PC-9 (cell line): ENCODE results near the gene MAPKAPK2. TPM values are rescaled to one million over a fixed set of nuclear protein-coding genes. Genes with fewer than 3 reads are reported as not detected.

ENCODE experiments used
- BruUV-seq: library from RNA; stranded (reverse); fragments of 400-500 nt; replicated peaks from 2 replicates; lab custom pipeline; 2021; lab: Mats Ljungman, UMichigan
- CTCF ChIA-PET: fragments of 300-600 bp; sonication (Branson Sonifier 250); formaldehyde crosslinking; loops from one replicate; lab custom pipeline; 2022; ENCODE audit warnings: antibody characterized with exemption; lab: Charles Lee
- POLR2A ChIA-PET: fragments of 300-600 bp; sonication (Branson Sonifier 250); formaldehyde crosslinking; loops from one replicate; lab custom pipeline; 2022; ENCODE audit warnings: antibody characterized with exemption; ENCODE audit not compliant: unreplicated experiment; lab: Charles Lee
- DNase-seq, 2 experiments: peaks; one replicate each; pipeline versions ENCODE4 v3.0.0 to v3.0.0-alpha.2; 2015 to 2022; ENCODE audit warnings: mixed read lengths in 1 of 2
- H2AFZ ChIP-seq: fragments of 200-600 bp; sonication (generic); 2 replicates; pipeline ENCODE4 v1.8.1; 2017; ENCODE audit warnings: antibody characterized with exemption
- H3F3A ChIP-seq: fragments of 200-600 bp; sonication (generic); 2 replicates; pipeline ENCODE4 v1.8.1; 2017; ENCODE audit warnings: antibody characterized with exemption, mild to moderate bottlenecking, low read depth; ENCODE audit not compliant: insufficient read depth
- H3K27ac ChIP-seq: fragments of 200-600 bp; sonication (generic); 2 replicates; pipeline ENCODE4 v1.6.1; 2016; ENCODE audit warnings: mixed run types
- H3K27me3 ChIP-seq: fragments of 200-600 bp; sonication (generic); 2 replicates; pipeline ENCODE4 v1.6.1; 2016; ENCODE audit warnings: low read depth, mixed run types; ENCODE audit not compliant: insufficient read depth
- H3K36me3 ChIP-seq: fragments of 200-600 bp; sonication (generic); 2 replicates; pipeline ENCODE4 v1.6.1; 2016; ENCODE audit warnings: low read depth, mixed run types
- H3K4me1 ChIP-seq: fragments of 200-600 bp; sonication (generic); replicated peaks from 2 replicates; pipeline ENCODE4 v1.6.1; 2016; ENCODE audit warnings: mixed run types; ENCODE audit not compliant: insufficient read depth
- H3K4me2 ChIP-seq: fragments of 200-600 bp; sonication (generic); 2 replicates; pipeline ENCODE4 v1.6.1; 2017; ENCODE audit warnings: mixed run types
- H3K4me3 ChIP-seq: fragments of 200-600 bp; sonication (generic); 2 replicates; pipeline ENCODE4 v1.6.1; 2016; ENCODE audit warnings: mixed run types
- H3K79me2 ChIP-seq: fragments of 200-600 bp; sonication (generic); 2 replicates; pipeline ENCODE4 v1.6.1; 2017; ENCODE audit warnings: low read depth, mixed run types
- H3K9me2 ChIP-seq: fragments of 200-600 bp; sonication (generic); 2 replicates; pipeline ENCODE4 v1.8.1; 2017; ENCODE audit warnings: mild to moderate bottlenecking; ENCODE audit not compliant: insufficient read depth
- H3K9me3 ChIP-seq: fragments of 200-600 bp; sonication (generic); 2 replicates; pipeline ENCODE4 v1.8.1; 2016; ENCODE audit warnings: low read depth; ENCODE audit not compliant: insufficient read depth
- H4K20me1 ChIP-seq: fragments of 200-600 bp; sonication (generic); 2 replicates; pipeline ENCODE4 v1.8.1; 2017; ENCODE audit not compliant: insufficient read depth
- EZH2 ChIP-seq: fragments of 200-600 bp; sonication (generic); IDR thresholded peaks from 2 replicates; pipeline ENCODE4 v1.8.0; 2017; ENCODE audit warnings: antibody characterized with exemption, low read depth
- intact Hi-C: fragments of 100-400 bp; cut with micrococcal nuclease; formaldehyde crosslinking; loops from one replicate; pipeline ENCODE4 v1.10.0; 2022; ENCODE audit not compliant: unreplicated experiment
- total RNA-seq: library from RNA; stranded (reverse); gene quantifications from 2 replicates; pipeline ENCODE4 v1.2.3, GENCODE V29; 2021
- TF ChIP-seq, protein P1 (sequence below): fragments of 200-600 bp; sonication (generic); conservative IDR thresholded peaks from 2 replicates; pipeline ENCODE4 v1.6.1; 2017; ENCODE audit warnings: mixed run types, antibody characterized with exemption, mild to moderate bottlenecking, moderate library complexity

Gene MAPKAPK2
- total RNA-seq, 1 experiment from 2014 or later: 62.6 TPM

GRCh38 chr1:206649261-206649921, 35.3 kb upstream of the MAPKAPK2 start:
- H3K79me2 ChIP-seq: no peaks in the 10 kb centered on the region
- peak overlapping the region; percentile 35 for H3K27ac ChIP-seq
- peaks cover 10% of the 10 kb centered on the region for H3K4me1 ChIP-seq
- no peak overlapping the region for H3K4me3 ChIP-seq
- no peaks in the 10 kb centered on the region for H4K20me1 ChIP-seq
- CTCF ChIA-PET: interaction anchor here (0.6 to 2.1 kb wide), 4 partner anchors 14 to 205 kb away, joined by 3 to 11 read pairs (median 4); partner anchors contain the start of gene DYRK3
- peak overlapping the region; percentile 26 for H3K4me2 ChIP-seq
- BruUV-seq: no TSS peak
- no peaks in the 10 kb centered on the region for H3K27me3 ChIP-seq
- DNase-seq: peak; percentile 14 to 74
- H3K9me2 ChIP-seq: no peaks in the 10 kb centered on the region
- 0 out of 2 replicates have a peak, but pooled peaks cover 6% of the 10 kb centered on the region for H3F3A ChIP-seq
- H3K36me3 ChIP-seq: no peaks in the 10 kb centered on the region
- no peaks in the 10 kb centered on the region for H3K9me3 ChIP-seq
- intact Hi-C loops: no loop called here
- peak overlapping the region; percentile 42; the same call in 1 of the 2 replicates for H2AFZ ChIP-seq
- POLR2A ChIA-PET: no interaction called here
- TF ChIP-seq, protein P1, sequence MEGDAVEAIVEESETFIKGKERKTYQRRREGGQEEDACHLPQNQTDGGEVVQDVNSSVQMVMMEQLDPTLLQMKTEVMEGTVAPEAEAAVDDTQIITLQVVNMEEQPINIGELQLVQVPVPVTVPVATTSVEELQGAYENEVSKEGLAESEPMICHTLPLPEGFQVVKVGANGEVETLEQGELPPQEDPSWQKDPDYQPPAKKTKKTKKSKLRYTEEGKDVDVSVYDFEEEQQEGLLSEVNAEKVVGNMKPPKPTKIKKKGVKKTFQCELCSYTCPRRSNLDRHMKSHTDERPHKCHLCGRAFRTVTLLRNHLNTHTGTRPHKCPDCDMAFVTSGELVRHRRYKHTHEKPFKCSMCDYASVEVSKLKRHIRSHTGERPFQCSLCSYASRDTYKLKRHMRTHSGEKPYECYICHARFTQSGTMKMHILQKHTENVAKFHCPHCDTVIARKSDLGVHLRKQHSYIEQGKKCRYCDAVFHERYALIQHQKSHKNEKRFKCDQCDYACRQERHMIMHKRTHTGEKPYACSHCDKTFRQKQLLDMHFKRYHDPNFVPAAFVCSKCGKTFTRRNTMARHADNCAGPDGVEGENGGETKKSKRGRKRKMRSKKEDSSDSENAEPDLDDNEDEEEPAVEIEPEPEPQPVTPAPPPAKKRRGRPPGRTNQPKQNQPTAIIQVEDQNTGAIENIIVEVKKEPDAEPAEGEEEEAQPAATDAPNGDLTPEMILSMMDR: no peak
- TF ChIP-seq EZH2: no peak

DNA sequence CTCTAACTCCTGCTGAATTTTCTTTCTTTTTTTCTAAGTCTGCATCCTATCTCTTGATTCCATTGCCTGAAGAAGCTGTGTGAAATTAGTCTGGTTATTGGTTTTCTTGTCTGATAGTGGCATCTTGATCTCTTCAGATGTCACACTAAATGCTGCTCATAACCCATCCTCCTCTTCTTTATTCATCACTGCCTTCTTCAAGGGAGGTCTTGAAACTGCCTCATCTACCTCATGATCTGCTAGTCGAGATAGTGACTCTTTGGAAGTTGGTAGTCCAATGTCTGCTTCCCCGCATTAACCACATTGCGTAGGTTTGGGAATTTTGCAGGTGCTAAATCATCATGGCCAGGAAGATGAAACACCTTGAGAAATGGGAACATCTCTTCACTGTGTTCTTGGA, 33.7 kb upstream of the MAPKAPK2 start:
- no peak overlapping the region for H3K27ac ChIP-seq
- H2AFZ ChIP-seq: no peak overlapping the region
- TF ChIP-seq EZH2: no peak
- TF ChIP-seq, protein P1: no peak
- no peaks in the 10 kb centered on the region for H3K9me2 ChIP-seq
- CTCF ChIA-PET: no interaction called here
- H3K27me3 ChIP-seq: no peaks in the 10 kb centered on the region
- H3F3A ChIP-seq: 0 out of 2 replicates have a peak, but pooled peaks cover 6% of the 10 kb centered on the region
- intact Hi-C loops: no loop called here
- POLR2A ChIA-PET: no interaction called here
- BruUV-seq: no TSS peak
- no peak for DNase-seq
- H4K20me1 ChIP-seq: no peaks in the 10 kb centered on the region
- H3K4me1 ChIP-seq: peaks cover 10% of the 10 kb centered on the region
- H3K4me2 ChIP-seq: no peak overlapping the region
- no peaks in the 10 kb centered on the region for H3K36me3 ChIP-seq
- no peak overlapping the region for H3K4me3 ChIP-seq
- no peaks in the 10 kb centered on the region for H3K79me2 ChIP-seq
- no peaks in the 10 kb centered on the region for H3K9me3 ChIP-seq

- TF ChIP-seq, protein P1: no peak
- TF ChIP-seq EZH2: no peak
- no peak overlapping the region for H3K4me3 ChIP-seq
- H3K79me2 ChIP-seq: no peaks in the 10 kb centered on the region
- intact Hi-C loops: no loop called here
- BruUV-seq: no TSS peak
- no peak overlapping the region for H2AFZ ChIP-seq
- no peaks in the 10 kb centered on the region for H3K36me3 ChIP-seq
- no peaks in the 10 kb centered on the region for H3K9me3 ChIP-seq
- ChIA-PET POLR2A (interaction anchor here (0.6 kb wide), 1 partner anchor 372 kb away, joined by 3 read pairs; no protein-coding TSS in a partner anchor), CTCF (no interaction called here)
- no peaks in the 10 kb centered on the region for H3K27me3 ChIP-seq
- H3K4me1 ChIP-seq: peaks cover 10% of the 10 kb centered on the region
- H3K4me2 ChIP-seq: no peak overlapping the region
- H3K9me2 ChIP-seq: no peaks in the 10 kb centered on the region
- H3K27ac ChIP-seq: no peak overlapping the region
- H3F3A ChIP-seq: 0 out of 2 replicates have a peak, but pooled peaks cover 6% of the 10 kb centered on the region
- H4K20me1 ChIP-seq: no peaks in the 10 kb centered on the region
- DNase-seq: no peak
Observed at GRCh38 chr1:206651958-206652890, 32.5 kb upstream of the MAPKAPK2 start.
